Endothelial cell of umbilical vein (primary cell): ENCODE data around the gene APOC3.

Source experiments
- EZH2 ChIP-seq: IDR thresholded peaks from 2 replicates; pipeline ENCODE4 v1.6.1; 2012; ENCODE audit warnings: borderline replicate concordance, low read depth, mild to moderate bottlenecking, moderate library complexity, low read length, inconsistent platforms; ENCODE audit not compliant: severe bottlenecking
- FOS ChIP-seq: IDR thresholded peaks from 2 replicates; pipeline ENCODE4 v1.6.1; 2011; ENCODE audit warnings: mild to moderate bottlenecking, low read length, moderate library complexity, borderline replicate concordance; ENCODE audit not compliant: insufficient read depth
- JUN ChIP-seq: IDR thresholded peaks from 2 replicates; pipeline ENCODE4 v1.6.1; 2011; ENCODE audit warnings: borderline replicate concordance, low read depth; ENCODE audit not compliant: insufficient read length, insufficient read depth
- MYC ChIP-seq: IDR thresholded peaks from one replicate; pipeline ENCODE4 v1.6.1; 2011; ENCODE audit warnings: mild to moderate bottlenecking, low read depth, low read length
- POLR2A ChIP-seq: IDR thresholded peaks from 2 replicates; pipeline ENCODE4 v1.6.1; 2012; ENCODE audit warnings: low read depth, mild to moderate bottlenecking, control low read depth, low read length
- POLR2AphosphoS5 ChIP-seq: IDR thresholded peaks from 2 replicates; pipeline ENCODE4 v1.6.1; 2012; ENCODE audit warnings: low read depth, mild to moderate bottlenecking, control low read depth, low read length, moderate library complexity; ENCODE audit not compliant: insufficient read depth
- TF ChIP-seq, protein P1 (sequence below), 2 donors: IDR thresholded peaks; 1 replicate in 1 of 2; 2 replicates in 1 of 2; pipeline ENCODE4 v1.5.1; 2011; ENCODE audit warnings: low read length in 2 of 2, mild to moderate bottlenecking in 2 of 2, moderate library complexity in 2 of 2, control low read depth in 1 of 2, inconsistent platforms in 1 of 2, low read depth in 1 of 2; ENCODE audit not compliant: insufficient read depth in 1 of 2; ENCODE audit errors: extremely low read depth in 1 of 2
- TF ChIP-seq, protein P2 (sequence below): IDR thresholded peaks from 2 replicates; pipeline ENCODE4 v1.6.1; 2011; ENCODE audit not compliant: insufficient read depth, insufficient read length

DNA sequence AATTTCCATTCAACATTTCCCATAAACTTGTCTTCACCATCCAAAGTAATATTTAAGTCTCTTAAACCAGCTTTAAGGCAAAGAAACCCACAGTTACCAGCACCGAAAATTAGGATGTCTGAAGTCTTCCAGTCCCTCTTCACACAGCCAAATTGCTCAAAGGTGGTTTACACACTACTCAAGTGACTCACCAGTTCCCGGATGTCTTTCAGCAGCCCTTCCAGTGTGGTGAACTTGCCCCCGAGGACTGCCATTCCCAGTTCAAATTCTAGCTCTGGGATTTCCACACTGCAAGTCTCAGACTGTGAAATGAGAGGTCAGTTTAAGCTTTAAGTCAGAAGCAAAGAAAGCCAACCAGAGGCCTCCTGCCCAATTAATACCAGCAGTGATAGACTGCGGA is 47.0 kb upstream of the APOC3 start:
- TF ChIP-seq JUN = no peak
- no peak for TF ChIP-seq POLR2A
- TF ChIP-seq POLR2AphosphoS5 = no peak
- TF ChIP-seq, protein P1, sequence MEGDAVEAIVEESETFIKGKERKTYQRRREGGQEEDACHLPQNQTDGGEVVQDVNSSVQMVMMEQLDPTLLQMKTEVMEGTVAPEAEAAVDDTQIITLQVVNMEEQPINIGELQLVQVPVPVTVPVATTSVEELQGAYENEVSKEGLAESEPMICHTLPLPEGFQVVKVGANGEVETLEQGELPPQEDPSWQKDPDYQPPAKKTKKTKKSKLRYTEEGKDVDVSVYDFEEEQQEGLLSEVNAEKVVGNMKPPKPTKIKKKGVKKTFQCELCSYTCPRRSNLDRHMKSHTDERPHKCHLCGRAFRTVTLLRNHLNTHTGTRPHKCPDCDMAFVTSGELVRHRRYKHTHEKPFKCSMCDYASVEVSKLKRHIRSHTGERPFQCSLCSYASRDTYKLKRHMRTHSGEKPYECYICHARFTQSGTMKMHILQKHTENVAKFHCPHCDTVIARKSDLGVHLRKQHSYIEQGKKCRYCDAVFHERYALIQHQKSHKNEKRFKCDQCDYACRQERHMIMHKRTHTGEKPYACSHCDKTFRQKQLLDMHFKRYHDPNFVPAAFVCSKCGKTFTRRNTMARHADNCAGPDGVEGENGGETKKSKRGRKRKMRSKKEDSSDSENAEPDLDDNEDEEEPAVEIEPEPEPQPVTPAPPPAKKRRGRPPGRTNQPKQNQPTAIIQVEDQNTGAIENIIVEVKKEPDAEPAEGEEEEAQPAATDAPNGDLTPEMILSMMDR (IDR thresholded peaks at IDR 0.05; ENCODE audit: extremely low read depth in 1 of 2, insufficient read depth in 1 of 2, low read depth in 1 of 2, low read length in 2 of 2) = no peak
- TF ChIP-seq, protein P2, sequence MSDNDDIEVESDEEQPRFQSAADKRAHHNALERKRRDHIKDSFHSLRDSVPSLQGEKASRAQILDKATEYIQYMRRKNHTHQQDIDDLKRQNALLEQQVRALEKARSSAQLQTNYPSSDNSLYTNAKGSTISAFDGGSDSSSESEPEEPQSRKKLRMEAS = no peak
- TF ChIP-seq EZH2 = no peak
- TF ChIP-seq FOS = no peak
- no peak for TF ChIP-seq MYC
